Muscle layer of duodenum (tissue), 2 donors: ENCODE data around the gene MDM1.
A peak's percentile ranks its signal among the peaks of the same experiment; 100 is the strongest.

Source experiments
- H3K27ac ChIP-seq: one replicate; pipeline ENCODE4 v1.7.0; 2013; ENCODE audit warnings: mild to moderate bottlenecking, low read length
- H3K27me3 ChIP-seq: one replicate; pipeline ENCODE4 v1.7.0; 2013; ENCODE audit warnings: low read depth, mild to moderate bottlenecking, control low read depth, low read length
- H3K36me3 ChIP-seq, 2 donors: one replicate each; pipeline ENCODE4 v1.7.0; 2013; ENCODE audit warnings: low read length in 2 of 2, control low read depth in 1 of 2, mild to moderate bottlenecking in 1 of 2; ENCODE audit not compliant: insufficient read depth in 2 of 2, control insufficient read depth in 1 of 2
- H3K4me1 ChIP-seq, 2 donors: one replicate each; pipeline ENCODE4 v1.7.0; 2013; ENCODE audit warnings: low read length in 2 of 2, mild to moderate bottlenecking in 2 of 2, control low read depth in 1 of 2, moderate library complexity in 1 of 2; ENCODE audit not compliant: insufficient read depth in 2 of 2, control insufficient read depth in 1 of 2
- H3K4me3 ChIP-seq, 2 donors: one replicate each; pipeline ENCODE4 v1.7.0; 2013; ENCODE audit warnings: low read length in 2 of 2, low read depth in 1 of 2, mild to moderate bottlenecking in 1 of 2
- H3K9me3 ChIP-seq, 2 donors: one replicate each; pipeline ENCODE4 v1.7.0; 2013; ENCODE audit warnings: low read length in 2 of 2, control low read depth in 1 of 2, mild to moderate bottlenecking in 1 of 2; ENCODE audit not compliant: control insufficient read depth in 1 of 2
- donor health status: healthy.

Gene MDM1

DNA sequence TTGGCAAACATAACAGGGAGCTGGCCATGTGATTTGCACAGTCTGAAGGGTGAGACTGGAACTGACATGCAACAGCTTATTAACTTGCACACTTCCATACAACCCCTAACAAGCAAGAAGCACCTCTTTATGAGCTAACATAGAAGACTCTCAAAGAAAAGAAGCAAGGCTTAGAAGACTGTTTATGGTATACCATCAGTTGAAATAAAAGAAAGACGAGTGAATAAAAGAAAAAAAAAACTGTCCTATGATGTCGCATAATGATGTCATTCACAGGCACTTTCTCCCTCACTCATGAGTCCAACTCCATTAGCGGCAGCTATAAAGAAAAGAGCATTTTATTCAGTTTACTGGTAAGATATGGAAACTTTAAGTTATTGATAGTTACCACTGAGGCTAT lies 3.3 kb upstream of the MDM1 start:
- Histone ChIP-seq H3K36me3 (no peaks in the 10 kb centered on the region), H3K4me1 (peaks cover 10 to 26% of the 10 kb centered on the region in 2 donors), H3K27ac (no peak overlapping the region), H3K4me3 (no peak overlapping the region), H3K9me3 (no peaks in the 10 kb centered on the region), H3K27me3 (no peaks in the 10 kb centered on the region)

DNA sequence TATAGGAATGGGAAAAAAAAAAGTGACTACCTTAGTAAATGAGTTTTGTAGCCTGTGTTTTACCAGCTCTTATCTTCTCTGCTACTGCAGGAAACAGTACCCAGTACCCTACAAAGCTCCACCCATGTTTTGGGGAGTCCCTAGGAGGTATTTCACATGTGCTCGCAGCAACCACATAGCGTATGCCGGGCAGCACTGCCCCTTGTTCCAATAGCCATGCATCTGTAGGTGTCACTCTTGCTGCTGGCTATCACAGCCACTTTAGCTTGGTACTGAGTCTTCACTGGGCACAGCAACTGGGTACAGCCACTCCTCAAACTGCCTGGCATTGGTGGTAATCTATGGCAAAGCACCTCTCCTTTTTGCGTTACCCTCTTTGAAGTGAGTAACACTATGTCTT lies 2.0 kb upstream of the MDM1 start:
- Histone ChIP-seq H3K9me3 (no peaks in the 10 kb centered on the region), H3K4me1 (peaks cover 10 to 21% of the 10 kb centered on the region in 2 donors), H3K4me3 (no peak overlapping the region), H3K27me3 (no peaks in the 10 kb centered on the region), H3K36me3 (no peaks in the 10 kb centered on the region), H3K27ac (no peak overlapping the region)

DNA sequence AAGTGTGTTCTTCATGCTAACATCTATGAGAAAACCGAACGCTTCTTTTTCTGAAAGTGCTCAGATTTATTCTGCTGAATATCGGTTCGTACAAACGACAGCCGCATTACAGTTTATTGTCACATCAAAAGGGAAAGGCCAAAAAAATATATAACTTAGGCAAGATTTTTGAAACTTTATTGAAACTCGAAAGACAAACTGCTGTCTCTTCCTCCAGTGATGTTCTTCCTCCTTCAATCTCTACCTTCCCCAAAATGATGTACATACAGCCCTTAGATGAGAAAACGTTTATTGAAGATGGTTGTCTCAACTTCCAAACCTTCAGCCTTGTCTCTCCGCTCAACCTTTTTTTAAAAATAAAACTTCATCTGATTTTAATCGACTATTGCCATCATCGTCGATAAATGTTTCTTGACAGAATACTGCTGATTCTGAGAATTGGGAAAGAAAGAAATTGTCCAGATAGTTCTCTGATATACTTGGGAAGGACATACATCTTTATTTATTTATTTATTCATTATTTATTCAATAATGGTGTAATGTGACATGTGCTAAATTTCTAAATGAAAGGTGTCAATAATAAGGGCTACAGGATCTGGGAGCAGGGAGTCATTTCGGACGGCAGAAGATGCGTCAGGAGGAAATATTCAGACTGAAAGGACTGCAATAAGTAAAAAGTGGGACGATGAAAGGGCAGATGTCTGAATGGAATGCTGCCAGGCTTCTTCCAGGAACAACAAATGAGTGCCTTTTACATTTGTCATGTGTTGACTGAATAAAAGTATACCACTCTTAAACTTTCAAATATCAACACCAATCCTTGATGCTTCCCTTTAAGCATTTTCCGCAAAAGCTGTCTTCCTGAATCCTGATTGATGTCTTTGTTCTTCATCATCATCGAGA lies 817 bp upstream of the MDM1 start:
- H3K27ac ChIP-seq = peak overlapping the region; percentile 13
- H3K9me3 ChIP-seq = no peaks in the 10 kb centered on the region
- H3K36me3 ChIP-seq = no peaks in the 10 kb centered on the region
- no peaks in the 10 kb centered on the region for H3K27me3 ChIP-seq
- H3K4me3 ChIP-seq = peak overlapping the region; percentile 89 to 91
- peaks cover 10 to 21% of the 10 kb centered on the region in 2 donors for H3K4me1 ChIP-seq

DNA sequence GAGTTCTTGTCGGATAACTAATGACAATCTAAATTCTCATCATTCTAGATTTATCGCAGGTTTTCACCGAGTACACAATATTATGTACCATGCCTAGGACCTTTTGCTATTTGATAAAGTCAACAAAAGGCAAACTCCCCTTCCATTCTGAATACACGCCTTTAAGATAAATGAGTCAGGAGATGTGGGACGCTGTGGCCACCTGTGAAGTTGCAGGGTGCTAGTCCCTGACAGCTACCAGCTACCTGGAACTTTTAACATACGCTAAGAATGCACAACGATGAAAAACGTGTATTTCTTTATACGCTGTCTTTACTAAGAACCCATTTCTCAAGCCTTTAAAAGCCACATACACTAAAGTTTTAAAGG lies 678 bp downstream of the MDM1 start:
- Histone ChIP-seq H3K27ac (peak overlapping the region; percentile 19), H3K27me3 (no peaks in the 10 kb centered on the region), H3K4me3 (peak overlapping the region; percentile 89 to 91), H3K9me3 (no peaks in the 10 kb centered on the region), H3K36me3 (peaks cover 2 to 13% of the 10 kb centered on the region in 2 donors), H3K4me1 (peaks cover 10 to 14% of the 10 kb centered on the region in 2 donors)

DNA sequence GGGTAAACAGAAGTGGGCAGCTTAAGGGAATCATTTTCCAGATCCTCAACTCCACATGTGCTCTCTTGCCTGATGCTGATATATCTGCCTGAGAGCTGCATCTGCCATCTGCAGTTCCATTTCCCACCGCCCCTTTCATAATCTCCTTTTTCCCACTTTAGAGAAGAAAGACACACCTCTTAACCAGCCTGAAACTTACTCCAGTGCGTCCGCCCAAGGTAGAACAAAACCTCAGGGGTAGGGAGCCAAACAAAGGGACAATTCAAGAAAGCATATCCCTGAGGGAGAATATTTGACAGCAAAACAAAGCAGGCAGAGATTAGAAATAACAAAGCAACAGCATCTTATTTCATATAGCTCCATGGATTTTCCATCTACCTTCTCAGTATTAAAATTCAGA lies 4.3 kb downstream of the MDM1 start:
- peaks cover 5 to 21% of the 10 kb centered on the region in 2 donors for H3K36me3 ChIP-seq
- H3K9me3 ChIP-seq = no peaks in the 10 kb centered on the region
- peaks cover 5 to 14% of the 10 kb centered on the region in 2 donors for H3K4me1 ChIP-seq
- H3K27ac ChIP-seq = no peak overlapping the region
- no peaks in the 10 kb centered on the region for H3K27me3 ChIP-seq
- no peak overlapping the region for H3K4me3 ChIP-seq

DNA sequence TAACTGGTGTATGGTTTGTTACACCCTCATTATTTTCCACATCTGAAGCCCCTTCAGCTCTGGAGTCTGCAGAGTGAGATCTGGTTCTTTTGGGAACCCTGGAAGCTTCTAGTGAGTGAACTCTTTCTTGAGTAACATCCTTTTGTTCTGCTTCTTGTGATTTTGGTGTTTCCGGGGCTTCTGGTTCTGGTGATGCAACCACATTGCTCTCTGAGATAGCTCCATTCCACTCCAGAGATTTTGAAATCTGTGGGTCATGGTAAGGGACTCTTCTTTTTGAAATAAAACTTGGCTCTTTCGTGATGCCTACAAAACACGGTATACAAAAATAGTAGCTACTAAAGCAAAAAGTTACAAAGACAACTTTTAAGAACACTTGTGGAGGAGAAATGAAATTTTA lies 5.4 kb downstream of the MDM1 start:
- no peaks in the 10 kb centered on the region for H3K27me3 ChIP-seq
- H3K9me3 ChIP-seq = no peaks in the 10 kb centered on the region
- H3K4me3 ChIP-seq = no peak overlapping the region
- H3K27ac ChIP-seq = no peak overlapping the region
- H3K4me1 ChIP-seq = peaks cover 5 to 14% of the 10 kb centered on the region in 2 donors
- H3K36me3 ChIP-seq = peaks cover 5 to 21% of the 10 kb centered on the region in 2 donors

DNA sequence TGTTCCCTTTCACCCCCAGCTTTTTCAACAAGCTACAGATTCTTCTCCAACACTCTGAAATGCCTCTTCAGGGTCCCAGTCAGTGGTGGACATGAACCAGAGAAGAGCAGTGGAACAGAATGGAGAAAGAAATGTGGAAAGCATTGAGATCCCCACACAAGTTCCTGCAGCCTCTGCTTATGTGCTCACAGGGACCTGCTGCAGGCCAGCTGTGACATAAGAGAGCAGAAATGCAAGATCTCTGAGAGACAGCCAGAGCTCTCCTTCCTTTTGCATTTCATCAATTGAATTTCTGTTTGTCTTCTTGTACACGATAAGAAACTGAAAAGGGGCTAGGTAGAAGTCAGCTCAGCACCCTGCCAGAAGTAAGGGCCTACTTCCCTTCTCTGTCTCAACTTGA lies 6.2 kb downstream of the MDM1 start:
- Histone ChIP-seq H3K4me3 (no peak overlapping the region), H3K27ac (no peak overlapping the region), H3K9me3 (no peaks in the 10 kb centered on the region), H3K36me3 (peaks cover 5 to 21% of the 10 kb centered on the region in 2 donors), H3K27me3 (no peaks in the 10 kb centered on the region), H3K4me1 (peaks cover 0 to 7% of the 10 kb centered on the region in 2 donors)

DNA sequence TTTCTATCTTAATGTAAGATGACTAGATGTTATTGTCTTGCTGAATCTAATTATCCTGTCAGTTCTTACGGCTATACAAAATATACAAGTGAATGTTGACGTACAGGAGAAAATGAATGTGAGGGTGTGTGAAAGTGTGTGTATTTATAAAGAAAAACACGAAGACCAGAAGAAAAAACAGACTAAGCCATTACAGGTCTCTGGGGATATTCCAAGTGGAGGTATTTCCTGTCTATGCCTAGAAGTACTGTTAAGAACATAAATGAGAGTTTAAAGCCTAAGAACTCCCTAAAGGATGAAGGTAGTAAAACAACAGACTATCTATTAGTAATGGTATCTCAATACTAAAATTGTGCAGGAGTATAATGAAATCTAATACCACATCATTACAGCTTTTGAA lies 7.6 kb downstream of the MDM1 start:
- Histone ChIP-seq H3K9me3 (no peaks in the 10 kb centered on the region), H3K27ac (no peak overlapping the region), H3K4me1 (no peaks in the 10 kb centered on the region), H3K27me3 (no peaks in the 10 kb centered on the region), H3K4me3 (no peak overlapping the region), H3K36me3 (peaks cover 5 to 21% of the 10 kb centered on the region in 2 donors)

DNA sequence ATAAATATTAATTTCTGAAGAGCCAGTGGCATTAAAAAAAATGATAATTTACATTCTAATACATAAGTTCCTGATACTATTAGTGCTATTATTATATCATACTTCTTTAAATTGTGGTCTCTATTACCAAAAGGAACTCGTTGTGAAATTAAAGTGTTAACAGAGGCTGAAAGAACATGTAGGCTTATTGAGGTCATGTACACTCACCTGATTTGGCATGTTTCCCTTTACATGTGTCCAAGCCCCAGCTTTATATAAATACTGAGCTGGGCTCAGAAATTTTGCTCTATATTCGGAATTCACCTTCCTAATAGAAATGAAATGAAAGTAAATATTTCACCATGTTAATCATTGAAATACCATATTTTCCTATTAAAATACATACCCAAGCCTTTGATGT lies 11.0 kb downstream of the MDM1 start:
- Histone ChIP-seq H3K27ac (no peak overlapping the region), H3K27me3 (no peaks in the 10 kb centered on the region), H3K4me1 (no peaks in the 10 kb centered on the region), H3K36me3 (peaks cover 3 to 5% of the 10 kb centered on the region in 2 donors), H3K9me3 (no peaks in the 10 kb centered on the region), H3K4me3 (no peak overlapping the region)

DNA sequence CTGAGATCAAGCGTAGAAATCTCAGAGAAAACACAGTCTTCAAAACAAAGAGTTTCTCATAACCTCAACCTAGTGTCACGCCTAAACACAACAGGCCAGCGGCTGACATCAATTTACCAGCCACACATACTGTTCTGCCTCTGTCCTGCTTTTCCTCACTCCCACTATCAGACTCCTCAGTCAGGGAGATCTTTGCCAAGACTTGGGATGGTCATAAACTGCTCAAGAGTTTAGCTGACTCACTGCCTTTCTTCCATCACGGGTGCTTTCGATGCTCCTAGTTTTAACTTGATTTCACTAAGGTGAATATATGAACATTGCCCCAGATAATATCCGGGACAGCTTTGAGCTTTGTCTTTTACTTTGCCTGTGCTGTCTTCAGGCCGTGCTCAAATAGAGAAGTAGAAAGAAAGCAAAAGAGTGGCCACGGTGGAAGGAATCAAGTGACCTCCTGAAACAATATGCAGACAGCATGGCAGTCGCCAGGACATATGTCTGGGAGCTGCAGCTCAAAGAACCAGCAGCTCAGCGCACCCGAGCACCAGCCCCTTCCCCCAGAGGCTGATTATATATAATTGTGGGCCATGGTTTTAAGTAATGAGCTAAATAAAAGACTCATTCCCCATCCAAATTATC lies 12.1 kb downstream of the MDM1 start:
- H3K27ac ChIP-seq = peak overlapping the region; percentile 51
- no peaks in the 10 kb centered on the region for H3K27me3 ChIP-seq
- peaks cover 0 to 3% of the 10 kb centered on the region in 2 donors for H3K36me3 ChIP-seq
- no peaks in the 10 kb centered on the region for H3K9me3 ChIP-seq
- H3K4me1 ChIP-seq = no peaks in the 10 kb centered on the region
- no peak overlapping the region for H3K4me3 ChIP-seq

DNA sequence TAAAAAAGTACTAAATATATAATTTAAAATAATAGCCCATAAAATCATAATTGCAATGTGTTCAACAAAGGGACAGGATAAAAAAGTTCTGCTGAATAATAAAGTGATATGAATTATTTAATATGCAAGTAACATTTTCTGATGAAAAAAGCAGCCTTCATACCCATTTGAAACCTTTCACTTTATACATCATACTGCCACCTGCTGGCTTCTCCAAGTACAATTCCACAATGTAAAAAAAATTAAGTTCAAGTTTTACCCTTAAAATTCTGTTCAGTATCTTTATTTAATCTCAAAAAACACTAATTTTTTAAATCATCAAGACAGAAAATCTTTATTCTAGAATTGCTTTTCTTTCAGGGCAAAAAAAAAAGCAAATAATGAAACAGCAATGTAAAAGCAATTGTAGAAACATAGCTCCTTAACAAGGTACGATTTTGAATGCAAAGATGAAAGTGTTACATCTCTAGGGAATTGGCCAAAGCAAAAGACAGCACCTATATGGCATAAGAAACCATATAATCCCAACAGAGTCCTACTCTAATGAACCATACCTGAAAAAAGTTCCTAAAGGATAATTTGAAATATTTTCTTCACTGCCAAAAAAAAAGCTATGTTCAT lies 15.0 kb downstream of the MDM1 start:
- Histone ChIP-seq H3K9me3 (no peaks in the 10 kb centered on the region), H3K4me1 (no peaks in the 10 kb centered on the region), H3K4me3 (no peak overlapping the region), H3K27ac (no peak overlapping the region), H3K27me3 (no peaks in the 10 kb centered on the region), H3K36me3 (peaks cover 14 to 18% of the 10 kb centered on the region in 2 donors)
